HEK293 (cell line): ENCODE results near the gene GJC2.

Experiments used
- CTCF ChIP-seq: fragments of 450-650 bp; formaldehyde crosslinking; IDR thresholded peaks from 2 replicates; pipeline ENCODE4 v1.5.1; 2016; ENCODE audit warnings: missing biosample characterization, missing genetic modification characterization
- PRDM1 ChIP-seq: fragments of 450-650 bp; formaldehyde crosslinking; IDR thresholded peaks from 2 replicates; pipeline ENCODE4; 2016; ENCODE audit warnings: missing biosample characterization, missing genetic modification characterization
- RBAK ChIP-seq: fragments of 450-650 bp; formaldehyde crosslinking; IDR thresholded peaks from 2 replicates; pipeline ENCODE4 v1.5.1; 2016; ENCODE audit warnings: missing biosample characterization, missing genetic modification characterization
- REST ChIP-seq: fragments of 450-650 bp; formaldehyde crosslinking; IDR thresholded peaks from 2 replicates; pipeline ENCODE4 v1.5.1; 2016; ENCODE audit warnings: missing biosample characterization, missing genetic modification characterization
- TRIM28 ChIP-seq: IDR thresholded peaks from 2 replicates; pipeline ENCODE4 v1.6.1; 2011; ENCODE audit warnings: low read length, control low read depth, borderline replicate concordance
- ZFHX2 ChIP-seq: fragments of 450-650 bp; formaldehyde crosslinking; conservative IDR thresholded peaks from 2 replicates; pipeline ENCODE4 v1.5.1; 2016; ENCODE audit warnings: missing biosample characterization, missing genetic modification characterization
- ZNF146 ChIP-seq: fragments of 450-650 bp; formaldehyde crosslinking; IDR thresholded peaks from 2 replicates; pipeline ENCODE4 v1.5.1; 2016; ENCODE audit warnings: missing biosample characterization, missing genetic modification characterization
- ZNF221 ChIP-seq: fragments of 450-650 bp; formaldehyde crosslinking; IDR thresholded peaks from 2 replicates; pipeline ENCODE4 v1.5.1; 2017; ENCODE audit warnings: missing biosample characterization, missing genetic modification characterization, borderline replicate concordance
- ZNF26 ChIP-seq: fragments of 450-650 bp; formaldehyde crosslinking; IDR thresholded peaks from 2 replicates; pipeline ENCODE4 v1.5.1; 2016; ENCODE audit warnings: missing biosample characterization, missing genetic modification characterization
- ZNF274 ChIP-seq, 2 experiments: fragments of 200-500 bp in 1 of 2; fragments of 450-650 bp in 1 of 2; sonication (Bioruptor generic) in 1 of 2; formaldehyde crosslinking in 1 of 2; IDR thresholded peaks; 2 replicates each; pipeline versions ENCODE4 v1.5.1 to v1.6.1; 2014 to 2016; ENCODE audit warnings: borderline replicate concordance in 1 of 2, inconsistent platforms in 1 of 2, low read length in 1 of 2, missing biosample characterization in 1 of 2, missing genetic modification characterization in 1 of 2
- ZNF544 ChIP-seq: fragments of 450-650 bp; formaldehyde crosslinking; IDR thresholded peaks from 2 replicates; pipeline ENCODE4 v1.5.0; 2017; ENCODE audit warnings: missing biosample characterization, missing genetic modification characterization
- ZNF549 ChIP-seq: fragments of 450-650 bp; IDR thresholded peaks from 2 replicates; pipeline ENCODE4 v1.5.1; 2018; ENCODE audit warnings: missing biosample characterization, missing genetic modification characterization, mild to moderate bottlenecking, inconsistent platforms, moderate library complexity
- ZSCAN16 ChIP-seq: fragments of 450-650 bp; formaldehyde crosslinking; IDR thresholded peaks from 2 replicates; pipeline ENCODE4 v1.5.1; 2016; ENCODE audit warnings: missing biosample characterization, missing genetic modification characterization

GRCh38 chr1:228174482-228175315, 25.0 kb downstream of the GJC2 start:
- TF ChIP-seq CTCF (tag by site-specific recombination) (no peak), ZNF26 (tag by site-specific recombination) (no peak), ZNF146 (tag by site-specific recombination) (no peak), ZNF221 (no peak), PRDM1 (tag by site-specific recombination) (no peak), ZNF274 (IDR thresholded peaks at IDR 0.05; ENCODE audit: low read length) (no peak), ZNF274 (tag by site-specific recombination; IDR thresholded peaks at IDR 0.05; ENCODE audit: borderline replicate concordance) (no peak), TRIM28 (no peak), ZNF549 (tag by site-specific recombination) (no peak), RBAK (tag by site-specific recombination) (no peak), ZSCAN16 (tag by site-specific recombination) (no peak), REST (tag by site-specific recombination) (no peak), ZFHX2 (tag by site-specific recombination) (no peak), ZNF544 (no peak)
